Measurements from ENCODE around the gene LOXHD1. TPM values are rescaled to one million over a fixed set of nuclear protein-coding genes. Genes with fewer than 3 reads are reported as not detected.

The LOXHD1 gene
- total RNA-seq, 1 donor, result not detected

DNA sequence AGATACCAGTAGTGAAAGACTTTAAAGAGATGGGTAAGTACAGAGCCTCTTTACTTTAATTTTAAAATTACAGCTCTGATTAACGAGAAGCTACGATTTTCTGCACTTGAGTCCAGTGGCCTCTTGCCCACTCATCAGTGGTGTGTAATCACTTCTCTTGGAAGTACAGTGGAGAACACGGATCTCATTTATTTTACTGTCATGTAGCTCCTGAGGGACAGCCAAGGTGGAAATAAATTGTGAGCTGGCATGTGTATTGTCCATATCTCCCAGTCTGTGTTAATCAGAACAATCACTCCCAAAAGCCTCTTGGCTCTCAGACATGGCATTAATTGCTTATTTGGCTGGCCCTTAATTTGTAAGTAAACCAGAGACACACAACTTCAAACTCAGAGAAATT lies 69.4 kb downstream of the LOXHD1 start:
- TF ChIP-seq, protein P1, sequence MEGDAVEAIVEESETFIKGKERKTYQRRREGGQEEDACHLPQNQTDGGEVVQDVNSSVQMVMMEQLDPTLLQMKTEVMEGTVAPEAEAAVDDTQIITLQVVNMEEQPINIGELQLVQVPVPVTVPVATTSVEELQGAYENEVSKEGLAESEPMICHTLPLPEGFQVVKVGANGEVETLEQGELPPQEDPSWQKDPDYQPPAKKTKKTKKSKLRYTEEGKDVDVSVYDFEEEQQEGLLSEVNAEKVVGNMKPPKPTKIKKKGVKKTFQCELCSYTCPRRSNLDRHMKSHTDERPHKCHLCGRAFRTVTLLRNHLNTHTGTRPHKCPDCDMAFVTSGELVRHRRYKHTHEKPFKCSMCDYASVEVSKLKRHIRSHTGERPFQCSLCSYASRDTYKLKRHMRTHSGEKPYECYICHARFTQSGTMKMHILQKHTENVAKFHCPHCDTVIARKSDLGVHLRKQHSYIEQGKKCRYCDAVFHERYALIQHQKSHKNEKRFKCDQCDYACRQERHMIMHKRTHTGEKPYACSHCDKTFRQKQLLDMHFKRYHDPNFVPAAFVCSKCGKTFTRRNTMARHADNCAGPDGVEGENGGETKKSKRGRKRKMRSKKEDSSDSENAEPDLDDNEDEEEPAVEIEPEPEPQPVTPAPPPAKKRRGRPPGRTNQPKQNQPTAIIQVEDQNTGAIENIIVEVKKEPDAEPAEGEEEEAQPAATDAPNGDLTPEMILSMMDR (IDR thresholded peaks at IDR 0.05; ENCODE audit: insufficient read depth, low read length), result no peak
- DNase-seq (ENCODE audit: low read depth), result no peak
- no peak overlapping the region for H3K4me3 ChIP-seq (ENCODE audit: low read depth, low read length)

DNA sequence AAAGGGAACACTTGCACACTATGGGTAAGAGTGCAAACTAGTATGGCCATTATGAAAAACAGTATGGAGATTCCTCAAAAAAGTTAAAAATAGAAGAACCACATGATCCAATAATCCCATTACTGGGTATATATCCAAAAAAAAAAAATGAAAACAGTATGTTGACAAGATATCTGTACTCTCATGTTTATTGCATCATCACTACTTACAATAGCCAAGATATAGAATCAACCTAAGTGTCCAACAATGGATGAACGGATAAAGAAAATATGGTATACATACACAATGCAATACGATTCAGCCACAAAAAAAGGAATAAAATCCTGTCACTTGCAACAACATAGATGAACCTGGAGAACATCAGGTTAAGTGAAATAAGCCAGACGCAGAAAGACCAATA lies 73.3 kb downstream of the LOXHD1 start:
- TF ChIP-seq, protein P1 (IDR thresholded peaks at IDR 0.05; ENCODE audit: insufficient read depth, low read length), result no peak
- no peak overlapping the region for H3K4me3 ChIP-seq (ENCODE audit: low read depth, low read length)

DNA sequence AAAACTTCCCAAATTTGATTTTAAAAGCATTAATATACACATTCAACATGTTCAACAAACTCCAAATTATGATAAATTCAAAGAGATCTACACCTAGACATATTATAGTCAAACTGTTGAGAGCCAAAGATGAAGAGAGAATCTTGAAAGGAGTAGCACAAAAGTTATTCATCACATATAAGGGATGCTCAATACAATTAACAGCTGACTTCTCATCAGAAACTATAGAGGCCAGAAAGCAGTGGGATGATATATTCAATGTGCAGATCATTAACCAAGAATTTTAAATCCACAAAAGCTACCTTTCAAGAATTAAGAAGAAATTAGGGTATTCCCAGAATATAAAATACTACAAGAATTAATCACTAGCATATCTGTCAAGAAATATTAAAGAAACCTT lies 75.4 kb downstream of the LOXHD1 start:
- DNase-seq (ENCODE audit: low read depth), result no peak
- TF ChIP-seq, protein P1 (IDR thresholded peaks at IDR 0.05; ENCODE audit: insufficient read depth, low read length), result no peak
- H3K4me3 ChIP-seq (ENCODE audit: low read depth, low read length), result no peak overlapping the region

More for the DNA sequence above, 73.3 kb downstream of the LOXHD1 start:
- no peak for DNase-seq (ENCODE audit: low read depth)

DNA sequence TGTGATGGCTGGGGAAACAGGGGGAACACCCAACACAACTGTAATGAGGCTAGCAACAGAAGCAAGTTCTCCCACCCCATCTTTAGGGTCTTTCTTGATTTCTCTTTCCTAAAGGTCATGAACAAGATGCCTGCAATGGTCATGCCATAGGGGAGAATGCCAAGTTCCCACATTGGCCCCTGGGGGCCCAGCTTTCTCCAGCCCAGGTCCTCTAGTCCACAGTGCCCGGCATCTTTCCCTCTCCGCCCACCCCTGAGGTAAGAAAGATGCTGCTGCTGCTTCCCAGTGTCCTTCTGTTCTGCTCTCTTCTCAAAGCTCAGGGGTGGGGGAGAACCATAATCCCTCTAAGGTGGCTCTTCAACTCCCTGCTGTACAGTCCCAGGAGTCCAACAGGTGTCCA lies 78.0 kb downstream of the LOXHD1 start:
- no peak overlapping the region for H3K4me3 ChIP-seq (ENCODE audit: low read depth, low read length)
- TF ChIP-seq, protein P1 (IDR thresholded peaks at IDR 0.05; ENCODE audit: insufficient read depth, low read length), result no peak
- no peak for DNase-seq (ENCODE audit: low read depth)

DNA sequence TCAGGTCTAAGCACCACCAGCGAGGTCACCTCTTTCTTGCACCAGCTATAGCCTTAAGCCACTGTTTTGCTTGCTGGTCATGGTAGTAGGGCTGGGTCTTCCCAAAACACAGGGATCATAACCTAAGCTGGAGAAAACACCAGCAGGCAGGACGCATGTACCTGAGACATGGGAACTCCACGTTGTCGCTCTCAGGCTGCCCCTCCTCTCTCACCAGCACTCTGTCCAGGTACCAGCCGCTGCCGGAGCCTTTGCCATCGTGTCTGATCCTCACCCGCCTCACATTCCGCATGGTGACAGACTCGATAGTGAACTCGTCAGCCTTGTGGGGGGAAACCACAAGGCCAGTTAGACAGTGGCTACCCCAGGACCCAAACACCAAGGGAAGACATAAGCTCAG lies 79.5 kb downstream of the LOXHD1 start:
- DNase-seq (ENCODE audit: low read depth), result no peak
- TF ChIP-seq, protein P1 (IDR thresholded peaks at IDR 0.05; ENCODE audit: insufficient read depth, low read length), result no peak
- H3K4me3 ChIP-seq (ENCODE audit: low read depth, low read length), result no peak overlapping the region

DNA sequence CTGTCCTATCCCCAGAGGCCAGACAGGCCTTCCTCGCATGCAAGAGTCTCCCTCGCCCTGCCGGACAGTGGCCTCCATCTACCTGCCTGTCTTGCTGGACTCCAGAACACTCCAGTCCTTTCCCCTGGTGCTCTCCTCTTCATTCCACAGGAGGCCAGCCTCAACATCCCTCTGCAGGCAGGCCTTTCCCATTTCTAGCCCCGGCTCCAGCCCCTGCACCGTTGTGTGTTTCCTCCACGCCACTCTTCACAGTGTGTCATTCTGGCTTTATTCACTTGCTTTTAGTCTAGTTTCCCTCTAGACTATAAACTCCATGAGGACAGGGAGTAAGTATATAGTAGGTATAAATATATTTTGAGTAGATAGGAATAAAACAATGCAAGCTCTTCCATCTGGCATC lies 81.2 kb downstream of the LOXHD1 start:
- no peak for DNase-seq (ENCODE audit: low read depth)
- H3K4me3 ChIP-seq (ENCODE audit: low read depth, low read length), result no peak overlapping the region
- TF ChIP-seq, protein P1 (IDR thresholded peaks at IDR 0.05; ENCODE audit: insufficient read depth, low read length), result no peak

DNA sequence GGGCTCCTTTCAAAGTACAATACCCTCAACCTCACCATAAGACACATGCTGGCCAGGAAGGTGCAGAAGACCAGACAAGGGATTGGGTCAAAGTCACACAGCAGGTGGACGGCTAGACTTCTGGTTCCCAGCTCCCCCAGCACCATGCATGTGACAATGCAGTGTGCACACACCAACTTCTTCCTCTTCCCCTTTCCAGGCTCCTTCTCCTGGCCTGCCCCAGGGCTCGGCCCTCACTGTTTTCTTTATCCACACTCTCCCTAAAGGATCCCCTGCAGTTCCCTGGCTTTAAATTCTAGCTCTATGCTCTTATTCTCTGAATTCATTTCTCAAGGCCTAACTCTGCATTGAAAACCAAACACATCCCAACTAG lies 82.3 kb downstream of the LOXHD1 start:
- DNase-seq (ENCODE audit: low read depth), result no peak
- TF ChIP-seq, protein P1 (IDR thresholded peaks at IDR 0.05; ENCODE audit: insufficient read depth, low read length), result no peak
- H3K4me3 ChIP-seq (ENCODE audit: low read depth, low read length), result no peak overlapping the region
